ENCODE measurements around the gene CDHR1.

- TF ChIP-seq EZH2 (IDR thresholded peaks at IDR 0.05) (no peak), POLR2AphosphoS5 (IDR thresholded peaks at IDR 0.05; ENCODE audit: borderline replicate concordance, low read depth, low read length) (no peak), FOXP2 (optimal IDR thresholded peaks at IDR 0.05; ENCODE audit: control extremely low read depth, extremely low read length, insufficient read depth) (no peak)
Measured at GRCh38 chr10:84230359-84230758, 36.0 kb downstream of the CDHR1 start.

Measured in SK-N-MC (cell line).